GM18517 (cell line): ENCODE data around the gene MYO1B.
"Not testable (repeated sequence)": the region's sequence is repeated elsewhere in the genome, so short reads cannot be mapped to it uniquely, and the experiment has no call there.

Source experiments
- ATAC-seq: cut with Tn5 transposase; IDR thresholded peaks from one replicate; pipeline ENCODE4 v1.9.1; 2021; ENCODE audit warnings: mild to moderate bottlenecking, moderate library complexity; ENCODE audit not compliant: unreplicated experiment

Gene MYO1B

GRCh38 chr2:191441496-191442214, 196.5 kb downstream of the MYO1B start:
- ATAC-seq: no peak

DNA sequence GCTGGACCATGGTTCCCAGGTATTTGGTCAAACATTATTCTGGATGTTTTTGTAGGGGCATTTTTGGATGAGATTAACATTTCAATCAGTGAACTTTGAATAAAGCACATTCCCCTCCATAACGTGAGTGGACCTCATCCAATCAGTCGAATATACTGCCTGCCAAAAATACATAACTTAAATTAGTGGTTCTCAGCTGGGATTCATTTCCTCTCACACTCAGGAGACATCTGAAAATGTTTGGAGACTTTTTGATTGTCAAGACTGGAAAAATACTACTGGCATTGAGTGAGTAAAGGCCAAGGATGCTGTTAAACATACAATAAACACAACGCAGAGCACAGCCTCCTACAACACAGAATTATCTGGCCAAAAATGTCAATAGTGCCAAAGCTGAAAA, 198.2 kb downstream of the MYO1B start:
- no peak for ATAC-seq

GRCh38 chr2:191446910-191447309, 201.7 kb downstream of the MYO1B start:
- no peak for ATAC-seq

- ATAC-seq: no peak
These were observed 205.9 kb downstream of the MYO1B start for GRCh38 chr2:191451116-191451515.

GRCh38 chr2:191452065-191452464, 206.9 kb downstream of the MYO1B start:
- no peak for ATAC-seq

DNA sequence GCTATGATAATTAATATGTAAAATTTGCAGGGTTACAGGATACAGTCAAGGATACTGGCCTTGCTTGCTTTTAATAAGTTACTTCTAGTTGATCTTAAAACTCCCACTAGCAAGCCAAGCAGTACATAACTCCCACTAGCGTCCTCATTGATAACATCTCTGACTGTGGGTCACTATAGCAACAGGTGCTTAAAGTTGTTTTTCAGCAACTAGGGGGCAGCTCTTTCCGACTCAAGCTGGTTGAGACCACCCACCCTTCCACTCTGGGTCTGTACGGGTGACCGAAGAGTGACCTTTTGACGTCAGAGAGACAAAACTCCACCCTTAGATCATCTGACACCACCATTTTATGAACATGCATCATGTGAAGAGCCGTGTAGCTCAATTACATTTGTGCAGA, 208.6 kb downstream of the MYO1B start:
- no peak for ATAC-seq

GRCh38 chr2:191456506-191456905, 211.3 kb downstream of the MYO1B start:
- not testable (repeated sequence) for ATAC-seq

DNA sequence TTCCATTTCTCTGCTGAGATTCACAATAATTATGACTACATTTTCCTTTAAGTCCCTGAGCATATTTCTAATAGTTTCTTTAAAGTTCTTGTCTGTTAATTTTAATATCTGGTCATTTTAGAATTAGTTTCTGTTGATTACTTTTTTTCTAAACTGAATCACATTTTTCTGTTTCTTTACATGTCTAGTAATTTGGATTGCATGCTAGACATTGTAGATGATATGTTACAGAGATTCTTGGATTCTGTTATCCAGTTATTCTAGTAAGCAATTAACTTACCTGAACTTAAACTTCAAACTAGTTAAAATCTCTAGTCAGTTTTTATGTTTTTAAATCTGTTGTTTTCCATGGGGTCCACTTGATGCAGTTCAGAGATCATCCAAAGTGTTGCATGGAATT, 214.0 kb downstream of the MYO1B start:
- ATAC-seq: no peak

GRCh38 chr2:191462370-191462769, 217.2 kb downstream of the MYO1B start:
- ATAC-seq: no peak

DNA sequence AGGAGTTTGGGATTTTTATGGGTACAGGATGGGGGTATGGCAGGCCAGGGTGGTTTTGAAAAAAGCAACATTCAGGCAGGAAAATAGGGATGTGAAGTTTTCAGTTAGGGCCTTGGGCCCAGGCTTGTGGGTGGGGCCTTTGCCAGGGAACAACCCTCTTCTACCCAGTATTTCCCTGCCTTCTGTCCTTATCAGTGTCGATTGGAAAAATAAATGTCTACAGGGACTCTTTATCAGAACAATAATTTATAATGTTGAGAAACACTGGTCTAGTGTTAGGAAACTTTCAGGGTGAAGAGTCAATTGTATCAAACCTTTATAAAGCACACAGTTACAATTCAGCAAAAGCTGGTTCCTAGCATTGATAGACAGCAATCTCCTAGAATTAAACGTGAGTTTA, 218.6 kb downstream of the MYO1B start:
- no peak for ATAC-seq

DNA sequence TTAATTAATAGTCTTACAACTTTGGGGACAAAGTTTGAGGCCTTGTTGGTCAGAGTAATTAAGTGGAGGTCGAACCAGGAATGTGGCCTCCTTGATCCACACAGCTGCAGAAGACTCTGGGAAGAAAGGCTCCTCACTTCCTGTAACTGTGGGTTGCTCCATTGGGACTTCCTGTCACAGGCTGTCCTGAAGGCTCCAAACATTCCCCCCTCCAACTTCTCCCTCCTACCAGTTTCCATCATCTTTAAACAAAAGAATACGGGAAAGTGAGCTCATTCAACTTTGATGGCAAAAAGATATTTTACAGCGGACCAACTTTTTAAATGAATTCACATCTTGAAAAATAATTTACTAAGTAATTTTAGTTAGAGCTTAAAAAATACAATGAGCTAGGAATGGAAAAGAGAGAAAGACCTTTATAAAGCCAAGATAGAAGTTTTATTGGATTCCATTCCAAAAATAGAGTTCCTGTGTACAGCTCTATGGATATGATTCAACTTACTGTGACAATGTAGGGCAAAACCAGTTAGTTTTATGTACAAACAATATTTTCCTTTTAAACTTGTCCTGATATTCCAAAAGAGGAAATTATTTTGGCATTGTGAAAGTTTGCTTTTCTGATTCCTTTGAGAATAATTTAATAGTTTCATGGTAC, 220.7 kb downstream of the MYO1B start:
- no peak for ATAC-seq

- ATAC-seq: no peak
These were observed 221.9 kb downstream of the MYO1B start for GRCh38 chr2:191467113-191467512.

- ATAC-seq: no peak
These were observed 225.1 kb downstream of the MYO1B start for GRCh38 chr2:191470306-191470705.

- no peak for ATAC-seq
These were observed 229.3 kb downstream of the MYO1B start for GRCh38 chr2:191474464-191474863.
